CD14-positive monocyte (primary cell): ENCODE data around the gene ZBTB7A. TPM values are rescaled to one million over a fixed set of nuclear protein-coding genes. Genes with fewer than 3 reads are reported as not detected.

Source experiments
- DNase-seq, 3 donors: peaks; one replicate each; pipeline ENCODE4 v3.0.0-alpha.2; 2011 to 2022
- H2AFZ ChIP-seq: 2 replicates; pipeline ENCODE4 v1.6.0; 2012; ENCODE audit warnings: mild to moderate bottlenecking, low read depth, low read length, inconsistent platforms; ENCODE audit not compliant: insufficient read depth, poor library complexity, severe bottlenecking
- H3K27ac ChIP-seq, 2 donors: 1 replicate in 1 of 2; 2 replicates in 1 of 2; pipeline ENCODE4 v1.5.1; 2012 to 2013; ENCODE audit warnings: low read length in 2 of 2, control low read depth in 1 of 2, inconsistent platforms in 1 of 2, low read depth in 1 of 2, mild to moderate bottlenecking in 1 of 2
- H3K27me3 ChIP-seq, 2 donors: one replicate each; pipeline versions ENCODE4 v1.6.0 to v1.6.1; 2011 to 2013; ENCODE audit warnings: low read length in 2 of 2; ENCODE audit not compliant: control insufficient read depth in 2 of 2, insufficient read depth in 2 of 2
- H3K36me3 ChIP-seq, 2 donors: replicated peaks in 1 of 2; 1 replicate in 1 of 2; 2 replicates in 1 of 2; pipeline versions ENCODE4 v1.5.1 to v1.6.1; 2012 to 2013; ENCODE audit warnings: low read length in 2 of 2, control low read depth in 1 of 2, inconsistent platforms in 1 of 2, mild to moderate bottlenecking in 1 of 2; ENCODE audit not compliant: insufficient read depth in 2 of 2, control insufficient read depth in 1 of 2
- H3K4me1 ChIP-seq, 2 donors: 1 replicate in 1 of 2; 2 replicates in 1 of 2; pipeline versions ENCODE4 v1.5.1 to v1.6.1; 2012 to 2013; ENCODE audit warnings: low read length in 2 of 2, control low read depth in 1 of 2, inconsistent platforms in 1 of 2, mild to moderate bottlenecking in 1 of 2, moderate library complexity in 1 of 2; ENCODE audit not compliant: insufficient read depth in 2 of 2, control insufficient read depth in 1 of 2
- H3K4me2 ChIP-seq: replicated peaks from 2 replicates; pipeline ENCODE3; 2012; ENCODE audit warnings: low read length, moderate library complexity, mild to moderate bottlenecking; ENCODE audit not compliant: poor library complexity, severe bottlenecking; ENCODE audit errors: extremely low read depth
- H3K4me3 ChIP-seq, 3 experiments: fragments of 200-600 bp in 1 of 3; sonication (generic) in 1 of 3; replicated peaks in 1 of 3; 1 replicate in 2 of 3; 2 replicates in 1 of 3; pipeline ENCODE4 v1.5.1; 2011 to 2013; ENCODE audit warnings: low read length in 3 of 3, mild to moderate bottlenecking in 3 of 3, control low read depth in 2 of 3, low read depth in 2 of 3, inconsistent platforms in 1 of 3, moderate library complexity in 1 of 3
- H3K79me2 ChIP-seq: 2 replicates; pipeline ENCODE4 v1.6.0; 2012; ENCODE audit warnings: mild to moderate bottlenecking, control low read depth, inconsistent platforms, low read length, moderate library complexity; ENCODE audit not compliant: insufficient read depth
- H3K9ac ChIP-seq: 2 replicates; pipeline ENCODE4 v1.6.0; 2017; ENCODE audit warnings: low read length, mild to moderate bottlenecking; ENCODE audit not compliant: insufficient read depth, poor library complexity, severe bottlenecking
- H3K9me3 ChIP-seq, 2 donors: replicated peaks in 1 of 2; 1 replicate in 1 of 2; 2 replicates in 1 of 2; pipeline versions ENCODE4 v1.5.1 to v1.6.1; 2012 to 2013; ENCODE audit warnings: low read length in 2 of 2, control low read depth in 1 of 2; ENCODE audit not compliant: control insufficient read depth in 1 of 2, insufficient read depth in 1 of 2
- H4K20me1 ChIP-seq: 2 replicates; pipeline ENCODE4 v1.6.0; 2012; ENCODE audit warnings: mild to moderate bottlenecking, low read length, control low read depth, moderate library complexity; ENCODE audit not compliant: insufficient read depth
- H3K27ac Mint-ChIP-seq, 7 donors: one replicate each; pipeline ENCODE4 v1.8.0; 2020; ENCODE audit warnings: mild to moderate bottlenecking in 7 of 7, mixed read lengths in 7 of 7, moderate library complexity in 6 of 7, inconsistent platforms in 2 of 7
- H3K27me3 Mint-ChIP-seq, 3 donors: one replicate each; pipeline ENCODE4 v1.8.0; 2021 to 2022; ENCODE audit warnings: low read depth in 3 of 3, mild to moderate bottlenecking in 3 of 3, mixed read lengths in 3 of 3, moderate library complexity in 3 of 3, inconsistent platforms in 1 of 3
- H3K36me3 Mint-ChIP-seq, 2 donors: one replicate each; pipeline ENCODE4 v1.8.0; 2020; ENCODE audit warnings: mixed read lengths in 2 of 2, inconsistent platforms in 1 of 2, mild to moderate bottlenecking in 1 of 2
- H3K4me1 Mint-ChIP-seq: one replicate; pipeline ENCODE4 v1.8.0; 2020; ENCODE audit warnings: mild to moderate bottlenecking, mixed read lengths
- H3K4me3 Mint-ChIP-seq, 2 donors: one replicate each; pipeline ENCODE4 v1.8.0; 2020; ENCODE audit warnings: mild to moderate bottlenecking in 2 of 2, mixed read lengths in 2 of 2, moderate library complexity in 1 of 2
- H3K9me3 Mint-ChIP-seq, 7 donors: one replicate each; pipeline ENCODE4 v1.8.0; 2020 to 2022; ENCODE audit warnings: mixed read lengths in 7 of 7, mild to moderate bottlenecking in 6 of 7, moderate library complexity in 6 of 7, inconsistent platforms in 2 of 7
- CTCF ChIP-seq: fragments of 200-600 bp; IDR thresholded peaks from one replicate; pipeline ENCODE4 v1.8.0; 2022; ENCODE audit warnings: antibody characterized with exemption, mild to moderate bottlenecking
- WGBS: methylation state at CpG from one replicate; pipeline ENCODE4 v1.1.5; 2013; ENCODE audit warnings: missing lambda C conversion rate; ENCODE audit not compliant: insufficient coverage; 5-methylcytosine and 5-hydroxymethylcytosine counted together
- intact Hi-C, 2 donors: fragments of 100-400 bp; cut with micrococcal nuclease; formaldehyde crosslinking; loops; one replicate each; pipeline versions ENCODE4 v1.15.0 to v1.15.1; 2023
- polyA plus RNA-seq, 3 donors: library from polyadenylated mRNA; depleted of rRNA in 1 of 3; unstranded in 2 of 3; stranded (reverse) in 1 of 3; fragments of 300-500 nt in 2 of 3; fragments of >200 nt in 1 of 3; fragmentation: Illumina TruSeq in 2 of 3; gene quantifications; 1 replicate in 2 of 3; 2 replicates in 1 of 3; pipeline ENCODE4 v1.2.3, GENCODE V29; 2012 to 2021

Gene ZBTB7A
- polyA plus RNA-seq, 3 donors, result 18.0 to 31.5 (median 20.2) TPM

- H3K79me2 ChIP-seq, result peaks cover 7% of the 10 kb centered on the region
- H3K27ac ChIP-seq, result peak overlapping the region; percentile 69 to 92
- no peaks in the 10 kb centered on the region for H4K20me1 ChIP-seq
- intact Hi-C loops, result no loop called here
- no peaks in the 10 kb centered on the region for H3K27me3 ChIP-seq
- Mint-ChIP-seq H3K36me3 (no peaks in the 10 kb centered on the region), H3K27me3 (peaks cover 0 to 3% (median 2%) of the 10 kb centered on the region in 3 donors), H3K9me3 (peaks cover 0 to 3% (median 0%) of the 10 kb centered on the region in 7 donors), H3K27ac (peak overlapping the region; percentile 88 to 96 (median 95)), H3K4me1 (peaks cover 42% of the 10 kb centered on the region), H3K4me3 (peak overlapping the region; percentile 80 to 87)
- peaks cover 42 to 56% of the 10 kb centered on the region in 2 donors for H3K4me1 ChIP-seq
- H2AFZ ChIP-seq, result peak overlapping the region; percentile 82
- DNase-seq, result peak in 2 of 3 donors; percentile 56 to 63
- H3K4me2 ChIP-seq, result peak overlapping the region; percentile 81
- no peaks in the 10 kb centered on the region for H3K36me3 ChIP-seq
- peak overlapping the region; percentile 60 to 82 (median 67) for H3K4me3 ChIP-seq
- WGBS, result 1% methylated on average over 13 of the region's 33 CpGs
- peak overlapping the region; percentile 78 for H3K9ac ChIP-seq
- H3K9me3 ChIP-seq, result no peaks in the 10 kb centered on the region
- no peak for TF ChIP-seq CTCF
Observed at GRCh38 chr19:4077800-4078684, 11.3 kb upstream of the ZBTB7A start.

- H3K27me3 Mint-ChIP-seq, result peaks cover 0 to 3% (median 2%) of the 10 kb centered on the region in 3 donors
- Histone ChIP-seq H3K36me3 (no peaks in the 10 kb centered on the region), H4K20me1 (no peaks in the 10 kb centered on the region), H3K4me3 (peak overlapping the region in 1 of 3 experiments; percentile 82), H3K79me2 (peaks cover 7% of the 10 kb centered on the region), H3K9me3 (no peaks in the 10 kb centered on the region), H3K27ac (peak overlapping the region; percentile 69 to 92), H3K4me1 (peaks cover 42 to 52% of the 10 kb centered on the region in 2 donors), H3K27me3 (no peaks in the 10 kb centered on the region), H3K4me2 (peak overlapping the region; percentile 81), H3K9ac (no peak overlapping the region), H2AFZ (peak overlapping the region; percentile 82)
- H3K4me3 Mint-ChIP-seq, result peak overlapping the region in 1 of 2 donors; percentile 30
- no peaks in the 10 kb centered on the region for H3K36me3 Mint-ChIP-seq
- H3K27ac Mint-ChIP-seq, result peak overlapping the region in 6 of 7 donors; percentile 48 to 96 (median 92)
- peaks cover 39% of the 10 kb centered on the region for H3K4me1 Mint-ChIP-seq
- TF ChIP-seq CTCF, result no peak
- intact Hi-C loops, result no loop called here
- peaks cover 0 to 3% (median 0%) of the 10 kb centered on the region in 7 donors for H3K9me3 Mint-ChIP-seq
- WGBS, result 50% methylated on average over 2 of the region's 3 CpGs
- DNase-seq, result no peak
Observed at GRCh38 chr19:4077007-4077374, 10.3 kb upstream of the ZBTB7A start.
